HG02852 (cell line): ENCODE data around the gene GSG1L.
"Not testable (repeated sequence)": the region's sequence is repeated elsewhere in the genome, so short reads cannot be mapped to it uniquely, and the experiment has no call there.

Source experiments
- ATAC-seq: cut with Tn5 transposase; IDR thresholded peaks from one replicate; pipeline ENCODE4 v1.9.1; 2021; ENCODE audit warnings: mild to moderate bottlenecking, moderate library complexity; ENCODE audit not compliant: unreplicated experiment

The GSG1L gene

DNA sequence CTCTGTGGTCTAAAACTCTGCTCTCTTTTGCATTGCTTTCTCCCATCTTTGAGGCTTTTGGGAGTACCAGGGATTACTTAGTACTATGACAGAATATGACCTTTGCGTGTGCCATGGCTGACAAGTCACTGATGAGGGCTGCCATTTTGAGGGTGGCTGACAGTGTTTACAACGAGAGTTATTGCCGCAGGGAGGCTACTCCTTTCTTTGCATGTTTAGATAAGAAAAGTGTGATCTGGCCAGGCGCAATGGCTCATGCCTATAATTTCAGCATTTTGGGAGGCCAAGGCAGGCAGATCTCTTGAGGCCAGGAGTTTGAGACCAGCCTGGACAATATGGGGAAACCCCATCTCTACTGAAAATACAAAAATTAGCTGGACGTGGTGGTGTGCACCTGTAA, 77.5 kb downstream of the GSG1L start:
- ATAC-seq: no peak

DNA sequence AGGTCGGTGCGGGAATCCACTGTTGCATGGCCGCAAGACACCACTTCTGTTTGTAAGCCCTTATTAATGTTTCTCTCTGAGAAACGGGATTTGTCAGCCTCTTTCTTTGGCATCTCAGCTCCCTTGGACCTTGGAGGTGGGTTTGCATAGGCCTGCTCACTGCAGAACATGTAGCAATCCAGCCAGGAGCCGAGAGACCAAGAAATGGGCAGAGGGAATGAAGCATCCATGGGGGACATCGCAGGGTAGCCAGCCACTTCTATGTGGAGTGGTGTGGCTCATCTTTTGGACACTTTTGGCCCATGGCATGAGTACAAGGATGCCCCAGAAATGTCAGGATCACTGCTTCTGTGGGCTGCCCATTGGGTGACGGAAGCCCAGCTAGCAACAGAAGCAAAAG, 79.4 kb downstream of the GSG1L start:
- ATAC-seq: no peak

- no peak for ATAC-seq
These were observed 80.3 kb downstream of the GSG1L start for GRCh38 chr16:27983244-27983643.

DNA sequence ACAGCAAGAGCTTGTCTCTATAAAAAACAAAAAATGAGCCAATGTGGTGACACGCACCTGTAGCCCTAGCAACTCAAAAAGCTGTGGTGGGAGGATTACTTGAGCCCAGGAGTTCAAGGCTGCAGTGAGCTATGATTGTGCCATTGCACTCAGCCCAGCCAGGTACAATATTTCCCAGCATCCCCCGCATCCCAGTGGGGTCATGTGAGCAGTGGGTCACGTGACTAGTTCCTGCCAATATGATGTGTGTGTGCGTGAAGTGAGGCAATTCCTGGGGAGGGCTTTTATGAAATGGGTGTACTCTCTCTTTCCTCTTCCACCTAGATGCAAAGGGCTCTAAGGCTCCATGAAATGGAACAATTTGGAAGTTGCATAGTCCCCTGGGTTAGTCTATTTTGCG, 81.3 kb downstream of the GSG1L start:
- ATAC-seq: no peak

GRCh38 chr16:27980919-27981700, 82.4 kb downstream of the GSG1L start:
- no peak for ATAC-seq

DNA sequence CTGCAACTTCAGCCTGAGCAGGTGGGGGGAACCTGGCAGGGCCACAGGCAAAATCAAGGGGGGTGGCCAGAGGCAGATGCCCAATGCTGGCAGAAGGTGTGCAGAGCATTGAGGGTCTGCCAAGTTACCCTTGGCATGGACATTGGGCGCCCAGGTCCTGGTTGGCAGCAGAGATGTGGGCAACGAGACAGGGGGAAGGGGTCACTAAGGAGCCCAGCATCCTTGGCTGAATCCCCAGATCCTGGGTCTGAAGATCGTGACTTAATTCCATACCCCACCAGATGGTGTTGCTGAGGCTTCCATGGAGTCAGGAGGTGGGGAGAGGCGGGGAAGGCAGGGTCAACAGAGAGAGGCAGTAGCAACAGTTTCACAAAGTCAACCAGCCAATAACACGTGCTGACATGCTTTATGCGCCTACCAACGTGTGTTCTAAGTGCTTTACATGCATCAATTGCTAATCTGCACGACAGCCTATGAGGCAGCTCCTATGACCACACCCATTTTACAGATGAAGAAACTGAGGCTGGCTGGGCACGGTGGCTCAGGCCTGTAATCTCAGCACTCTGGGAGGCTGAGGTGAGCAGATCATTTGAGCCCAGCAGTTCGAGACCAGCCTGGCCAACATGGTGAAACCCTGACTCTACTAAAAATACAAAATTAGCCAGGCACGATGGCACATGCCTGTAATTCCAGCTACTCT, 83.3 kb downstream of the GSG1L start:
- ATAC-seq: no peak

DNA sequence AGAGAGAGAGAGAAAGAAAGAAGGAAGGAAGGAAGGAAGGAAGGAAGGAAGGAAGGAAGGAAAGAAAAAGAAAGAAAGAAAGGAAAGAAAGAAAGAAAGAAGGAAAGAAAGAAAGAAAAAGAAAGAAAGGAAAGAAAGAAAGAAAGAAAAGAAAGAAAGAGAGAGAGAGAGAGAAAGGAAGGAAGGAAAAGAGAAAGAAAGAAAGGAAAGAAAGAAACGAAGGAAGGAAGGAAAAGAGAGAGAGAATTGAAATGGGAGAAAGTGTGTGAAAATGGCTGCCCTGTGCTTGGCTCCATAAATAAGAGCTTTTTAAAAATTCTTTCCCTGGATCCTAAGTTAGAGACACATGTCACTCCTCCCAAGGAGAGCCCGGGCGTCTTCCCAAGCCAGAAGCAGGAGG, 83.8 kb downstream of the GSG1L start:
- ATAC-seq: not testable (repeated sequence)

GRCh38 chr16:27978876-27979275, 84.6 kb downstream of the GSG1L start:
- no peak for ATAC-seq

DNA sequence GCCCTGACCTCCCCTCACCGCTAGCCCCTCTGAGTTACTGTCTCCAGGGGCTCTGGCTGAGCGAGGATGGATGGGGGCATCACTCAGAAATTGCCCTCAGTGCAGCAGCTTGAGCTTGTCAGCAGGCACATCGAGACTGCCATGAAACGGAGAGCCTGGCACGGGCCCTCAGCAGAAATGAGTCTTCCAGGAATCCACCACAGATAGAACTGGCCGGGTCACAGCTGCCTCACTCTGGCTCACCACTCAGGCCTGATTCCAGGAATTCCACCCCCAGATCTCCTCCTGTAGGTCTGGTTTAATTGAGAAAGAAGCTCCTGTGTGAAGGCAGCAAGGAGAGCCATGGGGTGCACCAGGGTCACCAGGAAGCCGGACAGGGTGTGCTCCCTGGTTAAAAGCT, 85.5 kb downstream of the GSG1L start:
- no peak for ATAC-seq

GRCh38 chr16:27976990-27977389, 86.5 kb downstream of the GSG1L start:
- ATAC-seq: no peak

DNA sequence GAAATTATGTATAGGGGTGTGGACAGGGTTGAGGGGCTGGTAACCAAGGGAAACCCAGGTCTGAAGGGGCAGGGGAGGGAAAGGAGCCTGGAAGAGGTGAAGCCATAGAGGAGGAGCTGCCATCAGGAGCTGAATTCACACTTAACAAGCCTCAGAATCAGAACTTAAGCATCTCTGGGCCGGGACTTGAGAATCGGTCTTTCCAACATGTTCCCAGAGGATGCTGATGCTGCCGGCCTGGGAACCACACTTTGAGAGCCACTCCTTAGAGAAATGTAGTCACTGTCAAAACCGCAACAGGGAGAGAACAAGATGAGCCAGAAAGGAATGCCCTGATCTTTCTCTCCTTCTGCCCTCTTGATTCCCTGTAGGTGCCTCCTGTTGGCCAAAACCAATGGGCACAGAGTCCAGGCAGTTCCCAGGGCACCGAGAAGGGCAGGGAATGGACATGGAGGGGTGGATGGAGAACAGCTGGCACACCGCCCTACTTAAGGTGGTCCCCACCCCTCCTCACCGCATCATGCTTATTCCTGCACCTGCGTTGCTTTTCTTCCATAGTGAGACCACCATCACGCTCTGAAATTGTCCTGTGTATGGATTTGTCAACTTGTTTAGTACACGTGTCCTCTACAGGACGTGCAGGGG, 88.5 kb downstream of the GSG1L start:
- ATAC-seq: no peak

GRCh38 chr16:27973678-27974077, 89.8 kb downstream of the GSG1L start:
- ATAC-seq: no peak

DNA sequence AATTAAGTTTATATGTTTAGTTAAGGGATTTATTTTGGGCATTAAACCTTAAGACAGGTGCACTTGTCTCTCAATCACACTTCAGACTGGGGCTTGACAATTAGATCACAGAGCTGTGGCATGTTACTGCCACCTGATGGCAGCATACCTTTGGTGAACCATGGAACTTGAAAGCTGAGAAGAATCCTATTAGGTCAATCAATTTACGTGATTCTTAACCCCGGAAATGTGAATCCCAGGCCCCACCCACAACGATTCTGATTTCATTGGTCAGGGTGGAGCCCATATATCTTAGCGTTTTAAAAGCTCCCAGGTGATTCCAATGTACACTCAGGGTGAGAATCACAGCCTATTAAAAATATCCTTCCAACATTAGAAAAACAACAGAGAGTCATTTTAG, 91.0 kb downstream of the GSG1L start:
- ATAC-seq: no peak

DNA sequence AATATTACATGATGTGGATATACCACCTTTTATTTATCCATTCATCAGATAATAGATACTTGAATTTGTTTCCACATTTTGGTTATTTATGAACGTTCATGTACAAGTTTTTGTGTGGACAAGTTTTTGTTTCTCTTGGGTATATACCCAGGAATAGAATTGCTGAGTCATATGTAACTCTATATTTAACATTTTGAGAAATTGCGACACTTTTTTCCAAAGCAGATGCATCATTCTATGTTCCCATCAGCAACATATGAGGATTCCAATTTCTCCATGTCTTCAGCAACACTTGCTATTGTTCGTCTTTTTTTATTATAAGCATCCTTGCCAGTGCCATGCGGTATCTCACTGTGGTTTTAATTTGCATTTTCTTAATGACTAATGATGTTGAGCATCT, 93.9 kb downstream of the GSG1L start:
- no peak for ATAC-seq

GRCh38 chr16:27967169-27967568, 96.3 kb downstream of the GSG1L start:
- no peak for ATAC-seq

- ATAC-seq: no peak
These were observed 96.8 kb downstream of the GSG1L start for GRCh38 chr16:27966756-27967155.

GRCh38 chr16:27965801-27966200, 97.7 kb downstream of the GSG1L start:
- ATAC-seq: no peak

DNA sequence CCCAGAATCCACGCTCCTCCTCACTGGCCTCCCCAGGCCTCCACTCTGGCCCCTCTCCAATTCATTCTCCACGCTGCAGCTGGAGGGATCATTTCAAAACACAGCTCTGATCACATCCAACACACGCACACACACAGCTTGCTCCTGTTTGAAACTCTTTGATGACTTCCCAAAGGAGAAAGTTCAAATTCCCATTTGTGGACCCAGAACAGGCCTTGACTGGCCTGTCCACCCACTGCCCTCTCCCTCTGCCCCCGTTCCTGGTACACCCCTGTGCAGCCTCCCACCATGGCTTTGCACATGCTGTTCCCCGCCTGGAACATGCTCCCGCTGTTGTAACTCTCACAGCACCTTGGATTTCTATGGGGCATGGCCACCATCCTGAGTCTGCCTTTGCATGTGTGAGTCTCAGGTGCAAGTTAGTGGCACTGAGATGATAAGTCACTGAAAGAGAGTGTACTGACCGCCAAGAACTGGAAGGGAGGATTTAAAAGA, 100.0 kb downstream of the GSG1L start:
- ATAC-seq: no peak

- ATAC-seq: no peak
These were observed 101.3 kb downstream of the GSG1L start for GRCh38 chr16:27962197-27962596.

DNA sequence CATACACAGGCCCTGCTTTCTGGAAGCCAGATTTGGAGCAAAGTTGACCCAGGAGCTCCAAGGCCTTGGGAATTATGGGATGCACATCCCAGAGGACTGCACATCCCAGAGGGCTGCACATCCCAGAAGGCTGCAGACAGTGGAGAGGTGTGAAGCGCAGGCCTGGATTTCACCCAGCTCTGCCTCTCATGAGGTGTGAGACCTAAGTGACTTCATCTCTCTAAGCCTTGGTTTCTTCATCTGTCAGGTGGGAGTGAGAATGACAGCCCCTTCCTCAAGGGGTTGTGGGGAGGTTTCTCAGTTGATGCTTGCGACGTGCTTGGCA, 102.3 kb downstream of the GSG1L start:
- ATAC-seq: no peak

DNA sequence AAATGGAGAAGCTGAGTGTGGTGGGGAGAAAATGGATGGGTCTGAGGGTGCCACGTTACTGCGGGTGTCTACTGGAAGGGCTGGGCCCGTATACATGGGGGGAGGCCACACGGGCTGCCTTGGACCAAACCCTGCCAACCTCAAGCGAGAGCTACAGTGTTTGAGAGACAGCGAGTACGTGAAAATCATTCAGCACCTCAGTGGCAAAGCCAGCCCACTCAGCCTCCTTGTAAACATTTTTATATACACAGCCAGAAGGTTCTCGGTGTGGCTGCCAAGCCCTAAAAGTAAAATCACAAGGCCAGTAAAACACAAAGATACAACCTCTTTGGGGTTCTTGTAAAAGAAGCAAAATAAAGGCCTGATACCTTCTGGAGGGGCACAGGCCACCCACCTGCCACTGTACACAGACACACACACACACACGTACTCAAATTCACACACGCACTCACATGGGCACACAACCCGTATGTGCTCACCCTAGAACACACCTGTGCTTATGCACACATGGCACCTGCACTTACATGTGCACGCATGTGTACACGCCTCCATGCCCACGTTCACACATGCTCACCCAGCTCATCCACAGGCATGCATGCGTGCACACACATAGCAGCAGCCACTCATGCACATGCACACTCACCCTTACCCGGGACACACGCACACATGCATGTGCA, 102.8 kb downstream of the GSG1L start:
- no peak for ATAC-seq
